HT1080 (cell line): ENCODE measurements around the gene CAPN2. TPM values are rescaled to one million over a fixed set of nuclear protein-coding genes. Genes with fewer than 3 reads are reported as not detected.
"Not testable (repeated sequence)": the region's sequence is repeated elsewhere in the genome, so short reads cannot be mapped to it uniquely, and the experiment has no call there.

Source experiments
- DNase-seq: peaks from one replicate; pipeline ENCODE4 v3.0.0-alpha.2; 2015; ENCODE audit warnings: low read depth
- total RNA-seq: library from RNA; depleted of rRNA; stranded (reverse); fragments of >200 nt; shearing (Covaris generic); gene quantifications from 2 replicates; pipeline ENCODE4 v1.2.3, GENCODE V29; 2014

The CAPN2 gene
- total RNA-seq, 1 experiment from 2014 or later: 422 TPM

DNA sequence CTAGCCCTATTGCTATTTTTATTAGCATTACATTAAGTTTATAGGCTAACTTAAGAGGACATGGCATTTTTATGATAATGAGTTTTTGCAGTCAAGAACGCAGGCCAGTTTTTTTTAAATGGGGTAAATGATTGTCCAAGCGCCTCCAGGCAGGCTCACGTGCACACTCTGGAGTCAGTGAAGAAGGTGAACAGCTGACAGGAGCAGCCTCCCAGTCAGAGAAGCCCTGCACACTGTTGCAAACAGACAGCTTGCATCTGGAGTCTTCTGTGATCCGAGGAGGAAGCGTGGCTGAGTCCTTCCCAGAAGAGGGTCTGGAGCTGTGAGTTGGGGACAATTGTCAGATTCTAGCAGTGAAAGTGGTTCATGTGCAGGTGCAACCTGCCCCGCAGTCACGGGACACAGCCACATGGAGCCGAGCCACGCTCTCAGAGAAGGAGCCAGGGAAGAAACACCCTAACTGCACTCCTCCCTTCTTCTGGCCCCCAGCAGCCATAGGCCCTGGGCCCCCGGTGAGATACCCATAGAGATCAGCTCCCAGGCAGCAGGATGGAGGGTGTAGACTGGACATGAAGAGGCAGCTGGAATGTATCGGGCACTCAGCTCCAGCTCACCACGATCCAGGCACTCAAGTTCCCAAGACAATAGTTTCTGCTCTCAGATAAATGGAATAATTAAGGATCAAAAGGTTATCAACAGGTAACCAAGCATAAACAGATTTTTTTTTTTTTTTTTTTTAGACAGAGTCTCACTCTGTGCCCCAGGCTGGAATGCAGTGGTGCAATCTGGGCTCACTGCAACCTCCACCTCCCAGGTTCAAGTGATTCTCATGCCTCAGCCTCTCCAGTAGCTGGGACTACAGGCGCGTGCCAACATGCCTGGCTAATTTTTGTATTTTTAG, 26.4 kb downstream of the CAPN2 start:
- no peak for DNase-seq

DNA sequence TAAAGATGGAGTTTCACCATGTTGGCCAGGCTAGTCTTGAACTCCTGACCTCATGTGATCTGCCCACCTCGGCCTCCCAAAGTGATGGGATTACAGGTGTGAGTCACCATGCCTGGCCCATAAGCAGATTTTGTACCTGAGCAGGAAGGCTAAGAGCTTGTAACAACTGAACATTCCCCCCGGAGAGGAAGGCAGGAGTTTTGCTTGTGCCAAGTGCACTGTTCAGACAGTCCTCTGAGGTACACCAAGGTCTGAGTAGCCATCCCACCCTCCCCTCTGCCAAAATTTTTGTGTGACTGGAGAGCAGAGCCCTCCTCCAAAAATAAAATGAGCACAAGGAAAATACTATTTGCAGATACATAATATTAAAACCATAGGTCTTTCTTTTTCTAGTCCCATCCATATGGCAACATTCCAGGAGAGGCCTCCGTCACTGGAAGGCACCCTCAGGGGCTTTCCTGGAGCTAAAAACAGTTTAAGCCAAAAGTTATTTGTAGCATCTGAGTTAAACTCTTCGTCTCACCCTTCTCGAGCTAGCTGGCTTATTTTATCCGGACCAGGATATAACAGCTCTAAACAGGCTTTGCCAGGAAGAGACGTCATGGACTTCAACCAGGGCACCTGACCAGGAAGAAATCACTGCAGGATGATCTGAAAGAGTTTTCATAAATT, 27.2 kb downstream of the CAPN2 start:
- no peak for DNase-seq

DNA sequence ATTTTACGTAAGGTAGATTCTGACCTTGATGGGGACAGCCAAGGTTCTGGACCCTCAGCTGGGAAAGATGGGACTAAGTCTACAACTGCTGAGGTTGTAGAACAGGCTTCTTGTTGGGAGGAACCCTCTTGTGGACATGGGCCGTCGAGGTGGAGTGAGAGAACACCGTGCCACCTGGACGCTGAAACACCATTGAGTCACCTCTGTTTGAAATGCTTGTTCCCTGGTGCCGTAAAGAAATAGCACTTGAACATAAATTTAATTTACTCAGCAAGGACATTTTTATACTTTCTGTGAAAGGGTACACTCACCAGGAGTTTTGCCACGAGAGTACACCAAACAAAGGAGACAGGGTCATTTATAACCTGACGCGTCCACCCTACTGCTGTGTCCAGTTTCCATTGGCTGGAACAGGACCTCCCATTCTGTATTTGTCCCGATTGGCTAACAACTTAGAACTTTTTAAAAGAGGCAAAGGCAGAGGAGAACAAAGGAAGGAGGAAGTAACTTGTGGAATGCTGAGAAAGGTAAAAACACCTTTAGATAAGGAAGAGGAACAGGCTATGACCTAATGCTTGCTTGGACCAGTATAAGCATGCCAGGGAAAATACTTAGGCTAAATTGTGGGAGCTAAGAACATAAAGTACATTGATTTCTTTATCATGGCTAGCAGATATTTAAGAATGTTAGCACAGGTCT, 27.8 kb downstream of the CAPN2 start:
- not testable (repeated sequence) for DNase-seq

DNA sequence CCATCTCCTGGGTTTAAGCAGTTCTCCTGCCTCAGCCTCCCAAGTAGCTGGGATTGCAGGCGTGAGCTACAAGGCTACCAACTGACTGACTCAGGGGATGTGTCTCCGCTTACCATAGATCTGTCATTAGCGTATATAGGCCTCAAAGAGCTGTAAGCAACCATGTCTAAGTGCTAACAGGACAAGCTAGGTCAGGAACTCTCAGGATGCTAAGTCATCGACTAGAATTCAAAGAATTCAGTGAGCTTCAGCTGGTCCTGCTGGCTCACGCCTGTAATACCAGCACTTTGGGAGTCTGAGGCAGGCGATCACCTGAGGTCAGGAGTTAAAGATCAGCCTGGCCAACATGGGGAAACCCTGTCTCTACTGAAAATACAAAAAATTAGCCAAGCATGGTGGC, 29.5 kb downstream of the CAPN2 start:
- DNase-seq: no peak

DNA sequence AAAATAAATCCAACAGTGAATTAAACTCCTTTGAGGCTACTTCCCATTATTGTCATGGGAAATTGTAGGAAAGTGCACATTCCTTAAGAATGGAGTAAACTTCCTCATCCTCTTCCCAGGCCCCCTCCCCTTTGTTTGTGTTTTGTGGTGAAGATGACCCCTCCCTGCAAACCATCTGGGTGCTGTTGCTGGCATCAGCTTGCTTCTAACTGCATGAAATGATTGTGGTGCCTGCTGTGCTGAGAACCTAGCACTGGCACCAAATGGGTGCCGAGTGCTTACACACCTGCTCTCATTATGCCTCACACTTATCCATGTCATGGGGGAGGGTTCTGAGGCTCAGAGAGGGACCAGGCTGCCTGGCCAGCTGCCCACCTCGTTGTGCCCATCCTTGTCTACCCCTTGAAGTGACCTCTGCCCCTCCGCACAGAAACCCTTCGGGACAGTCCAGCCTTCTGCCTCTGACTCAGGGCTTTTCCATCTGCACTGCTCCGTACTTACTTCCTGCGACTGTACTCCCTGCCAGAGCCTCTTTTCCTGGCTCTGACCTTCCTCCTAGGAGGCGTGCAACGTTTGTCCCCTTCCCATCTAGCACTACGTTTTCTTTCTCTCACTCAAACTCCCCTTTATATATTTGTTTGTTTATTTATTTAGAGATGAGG, 30.6 kb downstream of the CAPN2 start:
- no peak for DNase-seq

DNA sequence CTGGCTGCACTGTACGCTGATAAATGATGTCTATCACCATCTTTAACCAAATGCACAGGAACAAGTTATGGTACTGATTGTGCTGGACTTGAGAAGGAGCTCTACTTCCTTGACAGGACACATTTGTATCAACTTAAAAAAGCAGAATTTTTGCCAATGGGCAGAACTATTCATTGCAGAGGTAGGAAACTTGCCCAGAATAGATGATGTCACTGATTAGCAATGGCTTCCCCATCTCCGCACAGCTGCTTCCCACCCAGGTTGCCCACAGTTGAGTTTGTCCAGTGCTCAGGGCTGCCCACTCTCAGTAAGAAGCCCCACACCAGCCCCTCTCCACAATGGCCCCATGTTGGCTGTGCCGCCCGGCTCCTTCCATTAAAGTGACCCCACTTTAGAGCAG, 33.4 kb downstream of the CAPN2 start:
- no peak for DNase-seq

DNA sequence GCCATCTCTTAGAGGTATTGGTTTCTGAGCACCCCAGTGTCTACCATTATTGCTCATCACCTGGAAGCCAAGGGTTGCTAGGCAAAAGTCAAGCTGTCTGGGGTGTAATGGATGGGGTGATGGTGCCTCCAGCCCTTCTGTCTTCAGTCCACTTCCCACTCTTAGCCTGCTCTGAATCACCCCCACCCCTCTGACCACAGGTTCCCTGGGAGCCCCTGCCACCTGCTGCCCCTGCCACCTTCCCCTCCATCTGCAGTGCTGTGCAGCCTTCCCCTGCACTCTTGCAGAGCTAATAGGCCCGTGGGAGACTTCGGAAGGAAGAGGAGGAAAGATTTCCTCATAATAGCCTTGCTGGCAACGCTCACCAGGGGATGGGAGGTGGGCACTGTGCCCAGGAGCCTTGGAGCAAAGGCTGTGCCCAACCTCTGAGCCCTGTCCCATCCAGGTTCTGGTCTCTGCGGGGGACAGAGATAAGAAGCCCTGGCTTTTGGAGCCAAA, 35.5 kb downstream of the CAPN2 start:
- no peak for DNase-seq

DNA sequence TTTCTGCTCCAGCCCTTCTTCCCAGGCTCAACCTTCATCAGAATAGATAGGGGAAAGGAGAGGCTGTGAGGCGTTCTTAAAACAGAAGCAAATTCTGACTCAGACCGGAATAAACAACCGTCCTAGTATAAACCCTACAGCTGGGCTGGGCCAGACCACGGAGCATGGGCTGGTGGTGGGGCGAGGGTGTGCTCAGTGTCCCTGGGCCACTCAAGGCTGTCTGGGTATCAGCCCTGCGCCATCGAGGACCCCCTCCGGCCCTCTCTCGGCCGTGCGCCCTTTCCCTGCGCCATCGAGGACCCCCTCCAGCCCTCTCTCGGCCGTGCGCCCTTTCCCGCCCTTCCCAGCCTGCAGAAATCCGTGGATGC, 36.0 kb downstream of the CAPN2 start:
- no peak for DNase-seq

DNA sequence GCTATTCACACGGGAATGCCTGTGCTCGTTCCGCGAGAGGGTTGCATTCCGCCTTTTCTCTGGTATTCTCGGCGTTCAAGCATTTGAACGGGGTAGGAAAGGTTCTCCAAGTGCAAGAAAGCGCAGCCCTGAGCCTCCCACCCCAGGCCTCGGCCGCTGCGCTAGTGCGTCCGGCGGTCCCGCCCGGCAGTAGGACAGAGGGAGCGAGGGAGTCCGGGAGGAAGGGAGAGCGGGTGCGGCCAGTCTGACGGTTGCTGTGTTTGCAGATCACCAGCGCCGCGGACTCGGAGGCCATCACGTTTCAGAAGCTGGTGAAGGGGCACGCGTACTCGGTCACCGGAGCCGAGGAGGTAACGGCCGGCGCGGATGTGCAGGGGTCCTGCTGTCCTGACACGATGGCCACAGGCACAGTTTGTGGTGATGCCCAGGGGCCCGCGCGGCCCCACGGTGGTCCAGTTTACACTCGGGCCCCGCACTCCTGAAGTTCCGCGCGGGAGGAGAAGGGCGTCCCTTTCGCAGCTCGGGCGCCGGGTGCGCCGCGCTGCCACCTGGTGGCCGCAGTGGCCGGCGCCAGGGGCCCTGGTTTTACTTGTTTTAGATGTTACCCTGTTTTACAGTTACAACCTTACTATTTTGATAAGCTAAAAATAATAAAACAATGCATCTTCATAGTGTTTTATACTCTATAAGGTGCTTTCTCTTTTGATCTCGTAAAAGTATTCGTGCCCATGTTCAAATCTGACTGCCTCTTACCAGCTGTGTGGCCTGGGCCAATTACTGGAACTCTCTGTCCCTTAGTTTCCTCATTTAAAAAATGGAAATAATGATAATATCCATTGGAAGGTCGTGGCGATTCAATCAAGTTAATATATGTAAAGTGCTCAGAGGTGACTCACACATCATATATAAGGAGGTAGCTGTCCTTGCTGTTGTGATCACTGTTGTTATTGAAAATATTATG, 36.7 kb downstream of the CAPN2 start:
- no peak for DNase-seq

DNA sequence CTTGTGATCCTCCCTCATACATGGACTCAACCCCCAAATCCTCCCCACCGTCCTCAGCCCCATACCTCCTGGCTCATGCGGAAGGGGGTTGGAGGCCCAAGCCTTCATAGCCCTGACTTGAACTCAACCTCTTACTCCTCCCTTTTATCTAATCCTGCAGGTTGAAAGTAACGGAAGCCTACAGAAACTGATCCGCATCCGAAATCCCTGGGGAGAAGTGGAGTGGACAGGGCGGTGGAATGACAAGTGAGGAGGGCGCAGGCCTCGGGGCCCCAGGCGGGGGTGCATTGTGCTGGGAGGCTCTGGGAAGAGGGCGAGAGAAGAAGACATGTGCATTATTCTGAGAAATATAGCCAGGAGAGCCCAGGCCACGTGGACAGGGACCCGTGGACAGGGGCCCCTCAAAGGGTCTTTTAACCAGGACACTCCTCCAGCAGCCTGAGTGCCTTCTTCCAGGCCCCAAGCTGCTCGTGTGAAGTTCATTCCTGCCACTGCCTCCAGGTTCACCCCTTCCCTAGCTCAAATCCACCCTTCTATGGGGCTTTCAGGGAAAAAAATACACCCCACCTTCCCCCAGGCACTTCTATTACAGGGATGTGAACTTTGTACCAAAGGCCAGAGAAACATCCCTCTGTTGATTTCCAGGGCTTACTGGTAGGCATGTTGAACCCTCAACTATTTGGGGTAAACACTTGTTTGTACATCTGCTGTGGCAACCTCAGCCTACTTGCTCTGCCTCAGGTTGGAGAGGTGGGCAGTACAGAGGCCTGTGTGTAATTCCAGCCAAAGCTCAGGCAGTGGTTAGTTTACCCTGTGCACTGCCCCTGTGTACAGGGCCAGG, 38.6 kb downstream of the CAPN2 start:
- DNase-seq: no peak

DNA sequence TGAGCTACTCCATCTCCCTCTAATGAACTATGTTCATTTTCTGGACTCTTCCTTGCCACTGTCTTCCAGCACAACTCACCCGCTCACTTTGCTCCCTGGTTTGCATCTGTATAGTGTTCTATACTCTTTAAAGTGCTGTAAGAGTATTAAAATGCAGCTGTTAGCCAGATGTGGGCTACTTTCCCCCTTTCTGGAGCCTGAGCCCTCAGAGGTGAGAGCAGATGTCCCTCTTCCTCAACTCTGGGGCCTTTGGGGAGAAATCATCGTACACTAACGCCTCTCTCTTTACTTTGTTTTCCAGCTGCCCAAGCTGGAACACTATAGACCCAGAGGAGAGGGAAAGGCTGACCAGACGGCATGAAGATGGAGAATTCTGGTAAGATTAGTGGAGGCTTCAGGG, 39.4 kb downstream of the CAPN2 start:
- DNase-seq: no peak

DNA sequence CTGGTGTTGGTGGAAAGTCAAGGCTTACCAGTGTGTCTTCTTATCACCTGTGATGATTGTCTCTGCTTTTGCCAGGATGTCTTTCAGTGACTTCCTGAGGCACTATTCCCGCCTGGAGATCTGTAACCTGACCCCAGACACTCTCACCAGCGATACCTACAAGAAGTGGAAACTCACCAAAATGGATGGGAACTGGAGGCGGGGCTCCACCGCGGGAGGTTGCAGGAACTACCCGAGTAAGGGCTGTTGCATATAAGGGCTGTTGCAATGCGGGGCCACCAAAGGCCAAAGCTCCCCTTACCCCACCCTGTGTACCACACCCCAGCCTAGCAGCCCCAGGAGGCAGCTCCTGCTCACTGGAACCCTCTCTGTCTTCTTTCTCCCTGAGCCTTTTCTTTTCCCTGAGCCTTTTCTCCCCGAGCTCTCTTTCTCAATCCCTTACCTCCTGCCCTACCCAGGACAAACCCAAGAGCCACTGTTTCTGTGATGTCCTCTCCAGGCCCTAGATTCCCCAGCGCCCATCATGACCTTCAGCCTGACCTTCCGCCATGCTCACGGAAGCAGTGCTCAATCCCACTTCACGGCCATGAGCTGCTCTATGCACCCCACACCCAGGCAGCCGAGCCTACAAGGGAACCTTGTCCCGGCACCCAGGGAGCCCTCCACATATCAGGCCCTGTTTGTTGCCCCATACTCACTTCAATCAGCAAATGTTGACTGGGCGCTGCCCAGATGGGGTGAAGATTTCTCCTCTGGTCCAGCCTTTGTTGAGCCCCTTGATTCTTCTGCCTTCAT, 40.6 kb downstream of the CAPN2 start:
- DNase-seq: no peak

DNA sequence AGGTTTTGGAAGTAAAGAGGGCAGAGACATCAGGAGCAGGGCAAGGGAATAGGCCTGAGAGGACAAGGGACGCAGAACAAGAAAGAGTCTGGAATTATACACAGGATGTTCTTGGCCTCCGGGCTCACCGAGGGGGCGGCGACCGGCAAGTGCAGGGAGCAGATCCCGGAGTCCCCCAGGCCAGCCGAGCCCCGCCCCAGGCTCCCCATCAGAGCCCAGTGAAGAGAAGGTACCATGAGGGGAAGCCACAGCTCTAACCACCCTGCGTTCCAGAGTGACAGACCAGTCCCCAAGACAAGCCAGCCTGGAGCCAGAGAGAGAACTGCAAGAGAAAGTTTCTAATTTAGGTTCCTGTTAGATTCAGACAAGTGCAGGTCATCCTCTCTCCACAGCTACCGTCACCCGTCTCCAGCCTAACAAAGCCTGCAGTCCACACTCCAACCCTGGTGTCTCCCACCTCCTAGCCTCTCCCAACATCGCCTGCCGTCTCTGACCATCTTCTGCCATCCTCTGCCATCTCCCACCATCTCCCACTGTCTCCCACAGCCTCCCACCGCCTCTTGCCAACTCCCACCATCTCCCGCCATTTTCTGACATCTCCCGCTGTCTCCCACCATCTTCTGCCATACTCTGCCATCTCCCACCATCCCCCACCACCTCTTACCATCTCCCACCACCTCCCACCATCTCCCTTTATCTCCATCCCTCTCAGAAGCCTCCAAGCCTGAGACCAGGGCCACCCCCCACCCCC, 42.5 kb downstream of the CAPN2 start:
- no peak for DNase-seq

DNA sequence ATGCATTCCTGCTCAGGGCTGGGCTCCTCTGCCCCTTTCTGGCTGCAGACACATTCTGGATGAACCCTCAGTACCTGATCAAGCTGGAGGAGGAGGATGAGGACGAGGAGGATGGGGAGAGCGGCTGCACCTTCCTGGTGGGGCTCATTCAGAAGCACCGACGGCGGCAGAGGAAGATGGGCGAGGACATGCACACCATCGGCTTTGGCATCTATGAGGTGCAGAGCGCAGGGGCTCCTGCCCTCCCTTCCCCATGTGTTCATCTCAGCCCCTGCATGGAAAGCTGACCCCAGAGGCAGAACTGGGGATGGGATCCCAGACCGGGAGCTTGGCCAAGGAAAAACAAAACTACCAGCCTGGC, 43.1 kb downstream of the CAPN2 start:
- DNase-seq: no peak

DNA sequence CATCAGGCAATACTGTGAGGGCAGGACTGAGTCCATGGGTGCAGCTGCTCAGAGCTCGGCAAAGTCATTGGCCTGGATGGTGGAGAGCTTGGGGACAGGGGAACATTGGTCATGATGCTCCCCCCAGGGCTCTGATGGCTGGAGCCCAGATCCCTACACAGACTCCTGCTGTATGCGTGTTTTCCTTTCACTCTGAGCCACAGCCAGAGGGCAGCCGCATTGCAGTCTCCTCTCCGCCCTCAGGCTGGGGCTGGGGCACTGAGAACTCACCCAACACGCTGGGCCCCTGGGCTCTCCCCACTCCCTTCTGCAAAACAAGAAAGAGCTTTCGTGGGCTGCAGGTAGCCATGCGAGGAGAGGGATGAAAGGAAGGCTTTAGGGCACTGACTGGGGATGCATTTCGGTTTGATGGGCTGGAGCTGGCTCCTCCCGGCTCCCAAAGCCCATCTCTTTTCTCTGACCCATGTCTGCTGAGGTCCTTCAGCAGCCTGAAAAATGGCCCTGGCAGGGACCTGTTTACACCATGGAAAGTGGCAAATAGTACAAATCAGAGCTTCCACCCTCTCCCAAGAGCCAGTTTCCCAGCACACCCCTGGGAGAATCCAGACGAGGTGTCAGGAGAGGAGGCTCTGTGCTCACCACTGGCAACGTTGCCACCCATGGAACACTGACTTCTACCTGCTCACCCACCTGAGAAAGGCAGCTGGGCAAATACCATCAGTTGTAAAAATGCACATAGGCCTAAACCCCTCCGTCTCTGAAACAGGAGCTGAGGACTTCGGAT, 43.8 kb downstream of the CAPN2 start:
- DNase-seq: no peak

DNA sequence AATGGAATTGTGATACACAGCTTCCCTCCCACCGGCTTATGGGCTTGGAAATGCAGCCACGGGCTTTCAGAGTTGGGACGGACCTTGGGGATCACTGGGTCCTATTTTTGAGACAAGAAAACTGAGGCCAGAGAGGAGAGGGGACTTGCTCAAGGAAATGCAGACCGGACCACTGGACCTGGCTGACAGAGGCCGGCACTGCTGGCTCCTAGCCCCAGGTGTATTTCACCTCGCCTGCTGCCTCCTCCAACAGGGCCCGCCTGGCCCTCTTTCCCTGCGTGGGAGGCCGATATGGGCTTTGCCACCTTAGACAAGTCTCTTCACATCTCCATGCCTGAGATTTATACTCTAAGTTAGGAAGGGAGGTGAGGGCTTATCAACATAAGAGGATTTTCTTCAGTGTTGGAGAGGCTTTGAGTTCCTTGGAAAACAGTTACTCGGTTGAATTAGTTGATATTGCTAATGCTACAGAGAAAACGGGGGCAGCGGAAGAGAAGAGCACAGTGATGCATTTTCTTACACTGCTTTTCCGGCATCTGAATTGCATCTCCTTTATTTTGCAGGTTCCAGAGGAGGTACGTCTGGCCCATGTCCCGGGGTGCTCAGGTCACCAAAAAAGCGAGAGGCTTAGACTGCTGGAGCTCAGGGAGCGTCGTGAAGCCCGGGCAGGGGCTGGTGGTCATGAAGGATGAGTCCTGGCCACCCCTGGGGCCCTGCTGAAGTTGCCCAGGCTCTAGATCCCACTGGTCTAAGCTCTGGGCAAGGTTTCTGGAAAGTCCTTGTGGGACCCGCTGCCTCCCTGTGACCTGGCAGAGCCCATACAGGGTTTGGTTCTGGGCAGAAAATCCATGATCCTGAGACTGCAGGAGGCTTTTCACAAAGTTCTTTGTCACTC, 44.7 kb downstream of the CAPN2 start:
- DNase-seq: no peak
